Ovary (tissue), 9 donors: ENCODE results near the gene SDF4. TPM values are rescaled to one million over a fixed set of nuclear protein-coding genes. Genes with fewer than 3 reads are reported as not detected.
"Not testable (repeated sequence)": the region's sequence is repeated elsewhere in the genome, so short reads cannot be mapped to it uniquely, and the experiment has no call there.

Source experiments
- DNase-seq, 5 donors: peaks; one replicate each; pipeline ENCODE4 v3.0.0-alpha.2; 2019 to 2020
- H3K27ac ChIP-seq, 2 donors: fragments of 200-600 bp; one replicate each; pipeline versions ENCODE4 v1.5.1 to v1.8.0; 2019 to 2022
- H3K27me3 ChIP-seq: fragments of 200-600 bp; one replicate; pipeline ENCODE4 v1.8.0; 2022
- H3K36me3 ChIP-seq: fragments of 200-600 bp; sonication (generic); one replicate; pipeline ENCODE4 v1.5.1; 2019
- H3K4me1 ChIP-seq: one replicate; pipeline ENCODE4 v1.8.1; 2013; ENCODE audit warnings: mild to moderate bottlenecking, moderate library complexity; ENCODE audit not compliant: insufficient read depth
- H3K4me3 ChIP-seq: fragments of 200-600 bp; sonication (generic); one replicate; pipeline ENCODE4 v1.5.1; 2017
- H3K9me3 ChIP-seq, 2 donors: fragments of 200-600 bp in 1 of 2; sonication (generic) in 1 of 2; one replicate each; pipeline versions ENCODE4 v1.5.1 to v1.8.1; 2013 to 2019; ENCODE audit warnings: mild to moderate bottlenecking in 1 of 2, moderate library complexity in 1 of 2
- CTCF ChIP-seq, 3 donors: fragments of 450-650 bp in 2 of 3; fragments of 200-600 bp in 1 of 3; IDR thresholded peaks; one replicate each; pipeline versions ENCODE4 v1.5.1 to v1.8.0; 2016 to 2022; ENCODE audit warnings: antibody characterized with exemption in 3 of 3, mild to moderate bottlenecking in 1 of 3
- EP300 ChIP-seq: sonication (generic); formaldehyde crosslinking; IDR thresholded peaks from one replicate; pipeline ENCODE4 v1.6.1; 2017; ENCODE audit warnings: antibody characterized with exemption
- POLR2A ChIP-seq: fragments of 450-650 bp; IDR thresholded peaks from one replicate; pipeline ENCODE4 v1.6.1; 2017; ENCODE audit warnings: antibody characterized with exemption, mild to moderate bottlenecking, moderate library complexity
- WGBS, 3 donors: extraction: QIAGEN DNeasy Blood & Tissue Kit in 1 of 3; methylation state at CpG; one replicate each; pipeline versions ENCODE4 v1.1.5 to v1.1.7; 2013 to 2017; 5-methylcytosine and 5-hydroxymethylcytosine counted together
- intact Hi-C, 4 donors: fragments of 100-400 bp; cut with DNase I; formaldehyde crosslinking; loops; one replicate each; pipeline versions ENCODE4 v1.11.0 to v1.15.1; 2022 to 2023
- polyA plus RNA-seq, 2 donors: library from polyadenylated mRNA; stranded (reverse); fragments of 200-250 nt in 1 of 2; fragments of 350-450 nt in 1 of 2; fragmentation: Illumina TruSeq in 1 of 2; extraction: RNeasy Lipid Tissue Mini Kit (QIAGEN cat#74804) in 1 of 2; gene quantifications; one replicate each; pipeline ENCODE4 v1.2.3, GENCODE V29; 2013 to 2014
- total RNA-seq, 7 donors: library from RNA; depleted of rRNA in 2 of 7; stranded (reverse); fragments of >200 nt in 2 of 7; fragmentation: NEBNext Ultra II Directional in 3 of 7; extraction: Animal tissue kit (Norgen Biotek cat#: 25700) in 3 of 7; gene quantifications; one replicate each; pipeline versions ENCODE4 v1.1.0 to v1.2.4, GENCODE V29; 2016 to 2023
- donor health status: DM: no; HTN: no; CAD: no; lungs with moderate emphysema.
- donor health status: DM: no; HTN: no; CAD: no.
- donor health status: Bipolar disorder and iron deficiency.
- donor health status: DM: yes; HTN: yes; CAD: no.
- donor health status: DM: no; HTN: no; CAD: no.
- donor health status: DM: yes; HTN: yes; CAD: no.

Gene SDF4
- total and polyA plus RNA-seq, 9 donors: 32.5 to 145 (median 116) TPM

- intact Hi-C loops: no loop called here
- H3K36me3 ChIP-seq: no peaks in the 10 kb centered on the region
- WGBS, 3 donors: 82 to 89% (median 82%) methylated on average over 50 of the region's 50 CpGs
- no peak overlapping the region for H3K4me3 ChIP-seq
- H3K27ac ChIP-seq: no peak overlapping the region
- no peaks in the 10 kb centered on the region for H3K4me1 ChIP-seq
- no peaks in the 10 kb centered on the region for H3K27me3 ChIP-seq
- TF ChIP-seq EP300: no peak
- no peak for TF ChIP-seq CTCF (IDR thresholded peaks at IDR 0.05)
- no peak for TF ChIP-seq POLR2A
- peak in 1 of 5 donors; percentile 33 for DNase-seq
- no peaks in the 10 kb centered on the region for H3K9me3 ChIP-seq
Observed at GRCh38 chr1:1253972-1254666, 22.3 kb upstream of the SDF4 start.

- H3K36me3 ChIP-seq: no peaks in the 10 kb centered on the region
- no peak overlapping the region for H3K27ac ChIP-seq
- H3K4me3 ChIP-seq: no peak overlapping the region
- H3K4me1 ChIP-seq: no peaks in the 10 kb centered on the region
- H3K27me3 ChIP-seq: no peaks in the 10 kb centered on the region
- DNase-seq: no peak
- intact Hi-C loops: no loop called here
- 87 to 91% (median 88%) methylated on average over 12 of the region's 12 CpGs for WGBS, 3 donors
- H3K9me3 ChIP-seq: no peaks in the 10 kb centered on the region
- TF ChIP-seq EP300: no peak
- no peak for TF ChIP-seq CTCF (IDR thresholded peaks at IDR 0.05)
- TF ChIP-seq POLR2A: no peak
Observed at GRCh38 chr1:1253314-1253713, 21.5 kb upstream of the SDF4 start.

GRCh38 chr1:1250786-1251284, 19.0 kb upstream of the SDF4 start:
- Histone ChIP-seq H3K4me3 (no peak overlapping the region), H3K36me3 (no peaks in the 10 kb centered on the region), H3K27me3 (no peaks in the 10 kb centered on the region), H3K9me3 (no peaks in the 10 kb centered on the region), H3K4me1 (no peaks in the 10 kb centered on the region), H3K27ac (no peak overlapping the region)
- intact Hi-C loops: no loop called here
- DNase-seq: no peak
- WGBS, 3 donors: 76 to 81% (median 80%) methylated on average over 16 of the region's 16 CpGs
- TF ChIP-seq POLR2A (no peak), EP300 (no peak), CTCF (IDR thresholded peaks at IDR 0.05) (no peak)

- intact Hi-C loops: loop anchor here in 1 of 4 donors (5.0 kb wide), 1 partner anchor 411 kb away; no protein-coding TSS in a partner anchor
Observed at GRCh38 chr1:1248009-1248913, 16.5 kb upstream of the SDF4 start.

More at GRCh38 chr1:1248009-1248913, 16.5 kb upstream of the SDF4 start:
- 81 to 87% (median 82%) methylated on average over 9 to 21 of the region's 21 CpGs for WGBS, 3 donors
- not testable (repeated sequence) for H3K4me3 ChIP-seq, H3K9me3 ChIP-seq, H3K4me1 ChIP-seq, H3K27me3 ChIP-seq, H3K27ac ChIP-seq, H3K36me3 ChIP-seq, DNase-seq
